Lower leg skin (tissue), 4 donors: Measurements from ENCODE around the gene ZNHIT6. TPM values are rescaled to one million over a fixed set of nuclear protein-coding genes. Genes with fewer than 3 reads are reported as not detected.

Source experiments
- DNase-seq, 2 donors: peaks; one replicate each; pipeline ENCODE4 v3.0.0-alpha.2; 2019; ENCODE audit warnings: low spot score in 2 of 2
- H3K4me3 ChIP-seq: fragments of 200-600 bp; sonication (generic); 2 replicates; pipeline ENCODE4 v1.5.1; 2017; ENCODE audit warnings: mild to moderate bottlenecking, low read depth; ENCODE audit not compliant: poor library complexity, severe bottlenecking
- POLR2A ChIP-seq, 2 donors: fragments of 450-650 bp; IDR thresholded peaks; one replicate each; pipeline ENCODE4 v1.6.1; 2016 to 2017; ENCODE audit warnings: antibody characterized with exemption in 2 of 2, mild to moderate bottlenecking in 1 of 2, moderate library complexity in 1 of 2
- WGBS, 2 donors: methylation state at CpG; one replicate each; pipeline ENCODE4 v1.1.5; 2018; 5-methylcytosine and 5-hydroxymethylcytosine counted together
- intact Hi-C: fragments of 100-400 bp; cut with DNase I; formaldehyde crosslinking; loops from one replicate; pipeline ENCODE4 v1.15.0; 2023; ENCODE audit warnings: low total_unique reads
- total RNA-seq, 4 donors: library from RNA; depleted of rRNA; stranded (reverse); fragments of >200 nt; gene quantifications; one replicate each; pipeline ENCODE4 v1.1.0, GENCODE V29; 2016
- TF ChIP-seq, protein P1 (sequence below), 3 donors: fragments of 450-650 bp; IDR thresholded peaks; one replicate each; pipeline ENCODE4 v1.5.1; 2016; ENCODE audit warnings: antibody characterized with exemption in 3 of 3, mild to moderate bottlenecking in 3 of 3, moderate library complexity in 2 of 3

The ZNHIT6 gene
- total RNA-seq, 4 donors from 2014 or later, result 8.9 to 11.7 (median 10.5) TPM

- WGBS, 2 donors, result 51 to 56% methylated on average over 6 of the region's 6 CpGs
- intact Hi-C loops, result no loop called here
- TF ChIP-seq POLR2A (IDR thresholded peaks at IDR 0.05), result no peak
- TF ChIP-seq, protein P1, sequence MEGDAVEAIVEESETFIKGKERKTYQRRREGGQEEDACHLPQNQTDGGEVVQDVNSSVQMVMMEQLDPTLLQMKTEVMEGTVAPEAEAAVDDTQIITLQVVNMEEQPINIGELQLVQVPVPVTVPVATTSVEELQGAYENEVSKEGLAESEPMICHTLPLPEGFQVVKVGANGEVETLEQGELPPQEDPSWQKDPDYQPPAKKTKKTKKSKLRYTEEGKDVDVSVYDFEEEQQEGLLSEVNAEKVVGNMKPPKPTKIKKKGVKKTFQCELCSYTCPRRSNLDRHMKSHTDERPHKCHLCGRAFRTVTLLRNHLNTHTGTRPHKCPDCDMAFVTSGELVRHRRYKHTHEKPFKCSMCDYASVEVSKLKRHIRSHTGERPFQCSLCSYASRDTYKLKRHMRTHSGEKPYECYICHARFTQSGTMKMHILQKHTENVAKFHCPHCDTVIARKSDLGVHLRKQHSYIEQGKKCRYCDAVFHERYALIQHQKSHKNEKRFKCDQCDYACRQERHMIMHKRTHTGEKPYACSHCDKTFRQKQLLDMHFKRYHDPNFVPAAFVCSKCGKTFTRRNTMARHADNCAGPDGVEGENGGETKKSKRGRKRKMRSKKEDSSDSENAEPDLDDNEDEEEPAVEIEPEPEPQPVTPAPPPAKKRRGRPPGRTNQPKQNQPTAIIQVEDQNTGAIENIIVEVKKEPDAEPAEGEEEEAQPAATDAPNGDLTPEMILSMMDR (IDR thresholded peaks at IDR 0.05), result no peak
- no peak overlapping the region for H3K4me3 ChIP-seq
- no peak for DNase-seq
These were observed 95.4 kb downstream of the ZNHIT6 start for GRCh38 chr1:85612704-85613361.

- 46 to 60% methylated on average over 5 of the region's 5 CpGs for WGBS, 2 donors
- peak; percentile 58 to 91 for DNase-seq
These were observed 96.4 kb downstream of the ZNHIT6 start for GRCh38 chr1:85611856-85612255.

GRCh38 chr1:85611425-85611824 is 96.8 kb downstream of the ZNHIT6 start:
- WGBS, 2 donors, result 52 to 69% methylated on average over 2 of the region's 2 CpGs
- TF ChIP-seq, protein P1 (IDR thresholded peaks at IDR 0.05), result no peak
- TF ChIP-seq POLR2A (IDR thresholded peaks at IDR 0.05), result no peak
- DNase-seq, result no peak
- intact Hi-C loops, result no loop called here
- no peak overlapping the region for H3K4me3 ChIP-seq

More at GRCh38 chr1:85611856-85612255, 96.4 kb downstream of the ZNHIT6 start:
- intact Hi-C loops, result no loop called here
- TF ChIP-seq, protein P1 (IDR thresholded peaks at IDR 0.05), result no peak
- TF ChIP-seq POLR2A (IDR thresholded peaks at IDR 0.05), result no peak
- no peak overlapping the region for H3K4me3 ChIP-seq

DNA sequence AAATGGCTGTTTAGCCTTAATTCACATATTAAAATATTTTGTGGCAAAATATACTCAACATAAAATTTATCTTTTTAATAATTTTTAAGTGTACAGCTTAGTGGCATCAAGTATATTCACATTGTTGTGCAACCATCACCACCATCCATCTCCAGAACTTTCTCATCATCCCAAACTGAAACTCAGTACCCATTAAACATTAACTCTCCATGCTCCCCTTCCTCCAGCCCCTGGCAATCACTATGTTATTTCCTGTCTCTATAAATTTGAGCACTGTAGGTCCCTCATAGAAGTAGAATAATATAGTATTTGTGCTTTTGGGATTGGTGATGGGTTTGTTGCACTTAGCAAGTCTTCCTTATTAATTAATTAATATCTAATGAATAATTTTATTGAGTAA is 98.3 kb downstream of the ZNHIT6 start:
- DNase-seq, result no peak
- H3K4me3 ChIP-seq, result no peak overlapping the region
- intact Hi-C loops, result no loop called here
- TF ChIP-seq POLR2A (IDR thresholded peaks at IDR 0.05), result no peak
- TF ChIP-seq, protein P1 (IDR thresholded peaks at IDR 0.05), result no peak

DNA sequence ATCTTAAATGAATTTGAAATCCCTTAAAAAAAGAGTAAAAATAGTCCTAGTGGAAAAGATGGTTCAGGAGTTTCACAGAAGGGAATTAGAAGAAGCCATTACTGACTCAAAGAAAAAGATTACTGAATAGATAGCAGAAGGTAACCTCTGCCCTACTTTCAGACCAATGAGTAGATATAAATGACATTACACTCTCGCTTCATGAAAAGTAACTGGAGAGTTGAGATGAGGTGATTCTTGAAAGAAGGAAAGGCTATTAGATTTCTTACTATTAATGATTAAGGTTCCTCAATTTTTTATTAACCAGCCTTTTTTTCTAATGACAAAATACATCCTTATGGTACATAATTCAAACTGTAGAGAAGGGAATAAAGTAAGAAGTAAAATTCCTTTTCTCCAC is 99.4 kb downstream of the ZNHIT6 start:
- DNase-seq, result no peak
- 93 to 95% methylated on average over 1 of the region's 1 CpG for WGBS, 2 donors
- no peak for TF ChIP-seq POLR2A (IDR thresholded peaks at IDR 0.05)
- TF ChIP-seq, protein P1 (IDR thresholded peaks at IDR 0.05), result no peak
- H3K4me3 ChIP-seq, result no peak overlapping the region
- intact Hi-C loops, result no loop called here

DNA sequence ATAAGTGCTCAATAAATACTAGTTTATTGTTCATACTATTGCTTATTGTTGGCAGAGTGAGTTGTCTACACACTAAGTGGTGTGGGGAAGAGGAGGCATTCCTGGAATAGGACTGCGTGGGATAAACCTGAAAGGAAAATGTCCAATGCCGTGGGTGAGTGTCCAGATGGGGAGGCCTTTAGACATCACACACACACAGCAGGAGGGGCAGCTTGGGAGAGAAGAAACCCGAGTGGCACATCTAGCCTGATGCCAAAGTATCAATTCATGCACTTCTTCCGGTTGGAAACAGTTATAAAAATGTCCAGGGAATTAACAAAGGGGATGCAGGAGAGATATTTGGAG is 100.3 kb downstream of the ZNHIT6 start:
- no peak for DNase-seq
- 93 to 94% methylated on average over 4 of the region's 4 CpGs for WGBS, 2 donors
- no peak overlapping the region for H3K4me3 ChIP-seq
- TF ChIP-seq, protein P1 (IDR thresholded peaks at IDR 0.05), result no peak
- TF ChIP-seq POLR2A (IDR thresholded peaks at IDR 0.05), result no peak
- intact Hi-C loops, result no loop called here
